GF-D8 (cell line): Measurements from ENCODE around the gene APOL6.
"Not testable (repeated sequence)": the region's sequence is repeated elsewhere in the genome, so short reads cannot be mapped to it uniquely, and the experiment has no call there.

Experiments used
- DNase-seq: peaks from one replicate; lab custom pipeline; 2025; lab: John Stamatoyannopoulos, UW

The APOL6 gene

GRCh38 chr22:35679492-35679891 lies 31.2 kb downstream of the APOL6 start:
- not testable (repeated sequence) for DNase-seq

- DNase-seq = no peak
These were observed 33.3 kb downstream of the APOL6 start for GRCh38 chr22:35681454-35682052.

- no peak for DNase-seq
These were observed 35.3 kb downstream of the APOL6 start for GRCh38 chr22:35683560-35683959.

- no peak for DNase-seq
These were observed 36.0 kb downstream of the APOL6 start for GRCh38 chr22:35684270-35684700.

- no peak for DNase-seq
These were observed 36.5 kb downstream of the APOL6 start for GRCh38 chr22:35684732-35685131.

- DNase-seq = no peak
These were observed 37.5 kb downstream of the APOL6 start for GRCh38 chr22:35685731-35686130.

- no peak for DNase-seq
These were observed 38.1 kb downstream of the APOL6 start for GRCh38 chr22:35686298-35686697.

GRCh38 chr22:35687461-35687860 lies 39.2 kb downstream of the APOL6 start:
- DNase-seq = no peak

GRCh38 chr22:35688913-35689675 lies 40.8 kb downstream of the APOL6 start:
- no peak for DNase-seq

GRCh38 chr22:35690001-35690400 lies 41.8 kb downstream of the APOL6 start:
- no peak for DNase-seq

- DNase-seq = no peak
These were observed 47.0 kb downstream of the APOL6 start for GRCh38 chr22:35695202-35695601.

GRCh38 chr22:35697142-35697541 lies 48.9 kb downstream of the APOL6 start:
- no peak for DNase-seq

- DNase-seq = not testable (repeated sequence)
These were observed 51.6 kb downstream of the APOL6 start for GRCh38 chr22:35699852-35700251.

- no peak for DNase-seq
These were observed 55.8 kb downstream of the APOL6 start for GRCh38 chr22:35703861-35704584.

- DNase-seq = no peak
These were observed 56.9 kb downstream of the APOL6 start for GRCh38 chr22:35705141-35705540.

- no peak for DNase-seq
These were observed 60.2 kb downstream of the APOL6 start for GRCh38 chr22:35708453-35708852.

GRCh38 chr22:35708917-35709316 lies 60.7 kb downstream of the APOL6 start:
- no peak for DNase-seq

- no peak for DNase-seq
These were observed 63.1 kb downstream of the APOL6 start for GRCh38 chr22:35711336-35711735.

- DNase-seq = no peak
These were observed 64.4 kb downstream of the APOL6 start for GRCh38 chr22:35712672-35713071.

- DNase-seq = no peak
These were observed 69.3 kb downstream of the APOL6 start, which contains the start of gene APOL5 for GRCh38 chr22:35717572-35717971. APOL5 (plus strand) TSS chr22:35717872; CDS start chr22:35717872, 0 bp downstream.
